A549 treated with CpdA at 1 μM for 4 hours (cell line): ENCODE measurements around the gene KRT25. TPM values are rescaled to one million over a fixed set of nuclear protein-coding genes. Genes with fewer than 3 reads are reported as not detected.

Experiments
- total RNA-seq: library from RNA; stranded (reverse); fragments of 200-300 nt; extraction: Qiagen RNA extraction; gene quantifications from 5 replicates; pipeline ENCODE4 v1.2.3, GENCODE V29; 2022; ENCODE audit warnings: low read depth

KRT25 gene
- not detected in 5 replicates for total RNA-seq

GRCh38 chr17:40755231-40755630 is at the start of gene KRT25:
TSS of gene KRT25 (minus strand) at chr17:40755331. CDS start at chr17:40755271, 60 bp downstream.

GRCh38 chr17:40799859-40800258 is 44.7 kb upstream of the KRT25 start, which contains the start of gene KRT28:
TSS of gene KRT28 (minus strand) at chr17:40799959. CDS start at chr17:40799893, 66 bp downstream.

GRCh38 chr17:40782450-40782849 is 27.3 kb upstream of the KRT25 start, which contains the start of gene KRT27:
TSS of gene KRT27 (minus strand) at chr17:40782550. CDS start at chr17:40782493, 57 bp downstream.

GRCh38 chr17:40772101-40772500 is 17.0 kb upstream of the KRT25 start, which contains the start of gene KRT26:
TSS of gene KRT26 (minus strand) at chr17:40772201. CDS start at chr17:40772113, 88 bp downstream.

GRCh38 chr17:40703652-40704051 is 51.5 kb downstream of the KRT25 start, which contains the start of gene KRT24:
TSS of gene KRT24 (minus strand) at chr17:40703752. CDS start at chr17:40703693, 59 bp downstream.

Other genes starting within 250 kb of the KRT25 start
- gene CCR7, start 189.9 kb downstream of the KRT25 start, total RNA-seq, result 0.80 to 1.2 TPM (median 1.1 TPM) in 5 replicates
- gene SMARCE1, start 107.5 kb downstream of the KRT25 start, total RNA-seq, result 109 to 118 TPM (median 115 TPM) in 5 replicates
- 0.38 to 0.66 TPM (median 0.58 TPM) in 5 replicates for gene KRT222, start 90.2 kb downstream of the KRT25 start, total RNA-seq
- not detected in 5 replicates for gene KRT24, start 51.6 kb downstream of the KRT25 start, total RNA-seq
- not detected in 5 replicates for gene KRT26, start 16.9 kb upstream of the KRT25 start, total RNA-seq
- gene KRT27, start 27.2 kb upstream of the KRT25 start, total RNA-seq, result not detected in 5 replicates
- gene KRT28, start 44.6 kb upstream of the KRT25 start, total RNA-seq, result not detected in 5 replicates
- 83.2 to 124 TPM (median 115 TPM) in 5 replicates for gene KRT10, start 67.3 kb upstream of the KRT25 start, total RNA-seq
- gene KRT12, start 111.9 kb upstream of the KRT25 start, total RNA-seq, result 0.08 TPM in 1 of 5 replicates, not detected in the others
- gene KRT20, start 129.9 kb upstream of the KRT25 start, total RNA-seq, result 0.17 to 0.52 TPM (median 0.26 TPM) in 5 replicates
- gene KRT23, start 182.3 kb upstream of the KRT25 start, total RNA-seq, result 0.08 TPM in 1 of 5 replicates, not detected in the others
- gene KRT39, start 211.6 kb upstream of the KRT25 start, total RNA-seq, result not detected in 5 replicates
- not detected in 5 replicates for gene KRT40, start 229.0 kb upstream of the KRT25 start, total RNA-seq
- gene KRTAP3-3, start 238.8 kb upstream of the KRT25 start, total RNA-seq, result not detected in 5 replicates
- gene KRTAP3-2, start 244.6 kb upstream of the KRT25 start, total RNA-seq, result 0.16 to 0.35 TPM (median 0.30 TPM) in 3 of 5 replicates, not detected in the others